ENCODE measurements around the gene INPP5A.

DNA sequence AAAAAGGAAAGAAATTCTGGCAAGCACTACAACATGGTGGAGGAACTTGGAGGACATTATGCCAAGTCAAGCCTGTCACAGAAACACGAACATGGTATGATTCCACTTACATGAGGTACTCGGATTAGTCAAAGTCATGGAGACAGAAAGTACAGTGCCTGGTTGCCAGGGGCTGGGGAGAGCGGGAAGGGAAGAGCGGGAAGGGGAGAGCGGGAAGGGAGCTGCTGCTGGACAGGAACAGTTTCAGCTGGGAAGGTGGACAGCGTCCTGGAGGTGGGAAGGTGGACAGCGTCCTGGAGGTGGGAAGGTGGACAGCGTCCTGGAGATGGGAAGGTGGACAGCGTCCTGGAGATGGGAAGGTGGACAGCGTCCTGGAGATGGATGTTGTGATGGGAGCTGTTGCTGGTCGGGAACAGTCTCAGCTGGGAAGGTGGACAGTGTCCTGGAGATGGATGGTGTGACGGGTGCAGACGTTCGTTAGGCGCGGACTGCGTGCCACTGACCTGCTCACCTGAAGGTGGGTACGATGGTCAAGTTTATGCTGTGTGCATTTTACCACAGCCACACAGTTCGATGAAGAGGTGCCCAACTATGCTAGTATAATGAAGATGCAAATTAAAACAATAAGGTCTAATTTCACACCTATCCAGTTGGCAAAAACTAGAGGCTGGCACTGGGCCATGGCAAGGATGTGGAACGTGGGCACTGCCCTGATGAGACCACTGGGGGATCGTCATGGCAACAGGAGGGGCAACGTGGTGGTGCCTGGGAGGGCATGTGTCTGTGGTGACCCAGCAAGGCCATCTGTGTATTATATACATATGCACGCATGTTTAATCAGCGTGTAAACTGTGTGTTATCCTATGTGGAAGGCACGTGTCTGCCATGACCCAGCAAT lies 144.5 kb downstream of the INPP5A start:
- TF ChIP-seq POLR2AphosphoS5 (IDR thresholded peaks at IDR 0.05) (no peak), EP300 (IDR thresholded peaks at IDR 0.05) (no peak), POLR2A (IDR thresholded peaks at IDR 0.05) (no peak)
- TF ChIP-seq, protein P1, sequence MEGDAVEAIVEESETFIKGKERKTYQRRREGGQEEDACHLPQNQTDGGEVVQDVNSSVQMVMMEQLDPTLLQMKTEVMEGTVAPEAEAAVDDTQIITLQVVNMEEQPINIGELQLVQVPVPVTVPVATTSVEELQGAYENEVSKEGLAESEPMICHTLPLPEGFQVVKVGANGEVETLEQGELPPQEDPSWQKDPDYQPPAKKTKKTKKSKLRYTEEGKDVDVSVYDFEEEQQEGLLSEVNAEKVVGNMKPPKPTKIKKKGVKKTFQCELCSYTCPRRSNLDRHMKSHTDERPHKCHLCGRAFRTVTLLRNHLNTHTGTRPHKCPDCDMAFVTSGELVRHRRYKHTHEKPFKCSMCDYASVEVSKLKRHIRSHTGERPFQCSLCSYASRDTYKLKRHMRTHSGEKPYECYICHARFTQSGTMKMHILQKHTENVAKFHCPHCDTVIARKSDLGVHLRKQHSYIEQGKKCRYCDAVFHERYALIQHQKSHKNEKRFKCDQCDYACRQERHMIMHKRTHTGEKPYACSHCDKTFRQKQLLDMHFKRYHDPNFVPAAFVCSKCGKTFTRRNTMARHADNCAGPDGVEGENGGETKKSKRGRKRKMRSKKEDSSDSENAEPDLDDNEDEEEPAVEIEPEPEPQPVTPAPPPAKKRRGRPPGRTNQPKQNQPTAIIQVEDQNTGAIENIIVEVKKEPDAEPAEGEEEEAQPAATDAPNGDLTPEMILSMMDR (IDR thresholded peaks at IDR 0.05): no peak

Data from sigmoid colon (tissue), 4 donors.